Neuronal stem cell (in vitro differentiated cells): ENCODE measurements around the gene ZNF468. TPM values are rescaled to one million over a fixed set of nuclear protein-coding genes. Genes with fewer than 3 reads are reported as not detected.
A peak's percentile ranks its signal among the peaks of the same experiment; 100 is the strongest.
"Not testable (repeated sequence)": the region's sequence is repeated elsewhere in the genome, so short reads cannot be mapped to it uniquely, and the experiment has no call there.

Experiments used
- DNase-seq: peaks from one replicate; pipeline ENCODE4 v3.0.0-alpha.2; 2013; ENCODE audit warnings: low spot score
- H2AFZ ChIP-seq: one replicate; pipeline ENCODE4 v1.6.1; 2013; ENCODE audit warnings: mild to moderate bottlenecking, low read length, inconsistent platforms
- H2AK5ac ChIP-seq: 2 replicates; pipeline ENCODE4 v1.6.1; 2013; ENCODE audit warnings: low read depth, mild to moderate bottlenecking, inconsistent platforms, low read length, moderate library complexity, mixed read lengths
- H2BK120ac ChIP-seq: 2 replicates; pipeline ENCODE4 v1.6.1; 2013; ENCODE audit warnings: low read depth, mild to moderate bottlenecking, inconsistent platforms, low read length, moderate library complexity, mixed read lengths
- H2BK12ac ChIP-seq: one replicate; pipeline ENCODE4 v1.6.1; 2013; ENCODE audit warnings: low read length, inconsistent platforms
- H2BK15ac ChIP-seq: 2 replicates; pipeline ENCODE4 v1.6.1; 2013; ENCODE audit warnings: mild to moderate bottlenecking, low read length, inconsistent platforms, mixed read lengths
- H2BK5ac ChIP-seq: one replicate; pipeline ENCODE4 v1.6.1; 2013; ENCODE audit warnings: inconsistent platforms, mild to moderate bottlenecking, low read length, moderate library complexity
- H3K14ac ChIP-seq: one replicate; pipeline ENCODE4 v1.6.1; 2013; ENCODE audit warnings: low read length, inconsistent platforms
- H3K18ac ChIP-seq: 2 replicates; pipeline ENCODE4 v1.6.1; 2013; ENCODE audit warnings: low read length, inconsistent platforms
- H3K23ac ChIP-seq: 2 replicates; pipeline ENCODE4 v1.6.1; 2013; ENCODE audit warnings: low read depth, mild to moderate bottlenecking, mixed read lengths, low read length, inconsistent platforms; ENCODE audit not compliant: poor library complexity
- H3K27ac ChIP-seq: replicated peaks from 3 replicates; pipeline ENCODE4 v1.5.1; 2013; ENCODE audit warnings: low read length, inconsistent platforms
- H3K27me3 ChIP-seq, 3 experiments: 2 replicates each; pipeline ENCODE4 v1.6.1; 2013; ENCODE audit warnings: low read length in 3 of 3, mild to moderate bottlenecking in 2 of 3, inconsistent platforms in 1 of 3, low read depth in 1 of 3, mixed read lengths in 1 of 3, moderate library complexity in 1 of 3; ENCODE audit not compliant: control insufficient read depth in 3 of 3, insufficient read depth in 3 of 3
- H3K36me3 ChIP-seq, 2 donors: replicated peaks in 1 of 2; 2 replicates each; pipeline ENCODE4 v1.6.1; 2013; ENCODE audit warnings: low read length in 2 of 2; ENCODE audit not compliant: control insufficient read depth in 2 of 2, insufficient read depth in 2 of 2
- H3K4ac ChIP-seq: 2 replicates; pipeline ENCODE4 v1.6.1; 2013; ENCODE audit warnings: inconsistent platforms, mild to moderate bottlenecking, low read length, moderate library complexity
- H3K4me1 ChIP-seq, 2 donors: 1 replicate in 1 of 2; 2 replicates in 1 of 2; pipeline ENCODE4 v1.6.1; 2013; ENCODE audit warnings: low read length in 2 of 2, low read depth in 1 of 2; ENCODE audit not compliant: control insufficient read depth in 2 of 2, insufficient read depth in 1 of 2
- H3K4me2 ChIP-seq: one replicate; pipeline ENCODE4 v1.6.1; 2013; ENCODE audit warnings: mild to moderate bottlenecking, low read length, inconsistent platforms; ENCODE audit not compliant: insufficient read depth, poor library complexity, severe bottlenecking
- H3K4me3 ChIP-seq, 2 donors: 2 replicates each; pipeline ENCODE4 v1.5.1; 2013; ENCODE audit warnings: low read length in 2 of 2, mild to moderate bottlenecking in 2 of 2, inconsistent platforms in 1 of 2, moderate library complexity in 1 of 2
- H3K79me1 ChIP-seq: one replicate; pipeline ENCODE4 v1.6.1; 2013; ENCODE audit warnings: low read depth, mild to moderate bottlenecking, inconsistent platforms, low read length, moderate library complexity
- H3K9ac ChIP-seq: one replicate; pipeline ENCODE4 v1.6.1; 2013; ENCODE audit warnings: mild to moderate bottlenecking, low read depth, low read length, inconsistent platforms; ENCODE audit not compliant: poor library complexity
- H3K9me3 ChIP-seq, 2 donors: replicated peaks in 1 of 2; 2 replicates each; pipeline versions ENCODE3 to v1.6.1; 2013; ENCODE audit warnings: low read length in 2 of 2, mild to moderate bottlenecking in 2 of 2, inconsistent platforms in 1 of 2, low read depth in 1 of 2, mixed read lengths in 1 of 2, moderate library complexity in 1 of 2; ENCODE audit not compliant: control insufficient read depth in 2 of 2, insufficient read depth in 1 of 2
- H4K8ac ChIP-seq: one replicate; pipeline ENCODE4 v1.6.1; 2013; ENCODE audit warnings: low read depth, mild to moderate bottlenecking, inconsistent platforms, low read length, moderate library complexity
- H4K91ac ChIP-seq: one replicate; pipeline ENCODE4 v1.6.1; 2013; ENCODE audit warnings: low read length, low read depth, mild to moderate bottlenecking, inconsistent platforms; ENCODE audit not compliant: poor library complexity
- WGBS, 2 donors: extraction: QIAGEN DNeasy Blood & Tissue Kit; methylation state at CpG; one replicate each; pipeline ENCODE4 v1.1.7; 2013; ENCODE audit warnings: missing lambda C conversion rate in 2 of 2, mixed read lengths in 1 of 2; ENCODE audit not compliant: insufficient read length in 2 of 2, insufficient replicate concordance in 1 of 2; ENCODE audit errors: extremely low coverage in 2 of 2; 5-methylcytosine and 5-hydroxymethylcytosine counted together
- polyA plus RNA-seq, 2 experiments: library from polyadenylated mRNA; stranded (reverse); fragments of 200-250 nt; gene quantifications; one replicate each; pipeline ENCODE4 v1.2.3, GENCODE V29; 2013

Gene ZNF468
- 13.6 TPM for polyA plus RNA-seq (2013, experiment 1 of 2)
- polyA plus RNA-seq (2013, experiment 2 of 2) = 14.6 TPM

DNA sequence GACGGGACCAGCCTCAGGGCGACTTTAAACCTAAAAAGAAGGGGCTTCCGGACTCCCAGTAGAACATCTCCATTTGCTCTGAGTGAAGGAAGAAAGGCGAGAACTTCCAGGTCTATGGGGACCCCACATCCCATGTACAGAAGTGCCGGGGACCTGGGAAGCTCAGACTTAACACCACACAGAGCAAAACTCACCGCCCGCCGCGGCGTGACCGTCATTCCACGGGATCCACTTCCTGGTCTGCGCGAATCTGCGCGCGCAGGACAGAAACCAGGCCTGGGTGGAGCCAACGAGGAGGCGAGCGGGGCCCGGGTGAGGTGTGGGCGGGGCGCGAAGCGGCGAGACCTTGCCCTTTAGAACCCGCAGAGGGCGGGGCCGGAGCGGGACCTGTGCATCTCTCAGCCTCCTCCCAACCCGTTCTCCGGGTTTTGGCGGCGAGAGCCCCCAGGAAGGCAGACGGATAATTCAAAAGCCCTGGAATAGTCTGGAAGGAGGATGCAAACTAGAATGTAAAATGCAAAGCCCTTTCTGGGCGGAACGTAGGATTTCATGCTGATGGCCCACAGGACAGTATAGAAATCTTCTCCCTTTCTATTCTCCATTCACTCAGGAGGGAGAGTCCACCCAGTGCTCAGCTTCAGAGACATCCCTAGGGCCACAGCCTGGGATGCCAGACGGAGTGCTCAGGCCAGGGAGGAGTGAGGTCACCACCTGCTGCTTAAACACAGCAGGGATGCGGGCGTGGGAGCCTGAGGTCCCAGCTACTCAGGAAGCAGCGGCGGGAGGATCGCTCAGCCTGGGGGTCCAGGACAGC lies at the start of gene ZNF468:
Gene ZNF468 (minus strand): TSS at position 242 of the 814 bp plus-strand sequence. CDS start 3,347 bp downstream, outside the sequence.
- peak within 1 kb of the TSS; percentile 93 for H2AFZ ChIP-seq
- H3K4me2 ChIP-seq = peak within 1 kb of the TSS; percentile 56
- not testable (repeated sequence) for H3K9ac ChIP-seq, H2BK12ac ChIP-seq, H2BK5ac ChIP-seq, H2AK5ac ChIP-seq, H2BK15ac ChIP-seq, H3K27ac ChIP-seq, H3K14ac ChIP-seq, H4K91ac ChIP-seq, H4K8ac ChIP-seq, H3K18ac ChIP-seq, H3K27me3 ChIP-seq, H3K4ac ChIP-seq, H3K79me1 ChIP-seq, H2BK120ac ChIP-seq, H3K23ac ChIP-seq, H3K4me1 ChIP-seq
- H3K9me3 ChIP-seq = peaks cover 0 to 15% of the 10 kb centered on the region in 2 donors
- peak; percentile 42 for DNase-seq
- no CpG with 5 or more reads among the region's 43 CpGs for WGBS, 2 donors
- peaks cover 4 to 22% of the 10 kb centered on the region in 2 donors for H3K36me3 ChIP-seq
- H3K4me3 ChIP-seq = peak within 1 kb of the TSS; percentile 74 to 89

DNA sequence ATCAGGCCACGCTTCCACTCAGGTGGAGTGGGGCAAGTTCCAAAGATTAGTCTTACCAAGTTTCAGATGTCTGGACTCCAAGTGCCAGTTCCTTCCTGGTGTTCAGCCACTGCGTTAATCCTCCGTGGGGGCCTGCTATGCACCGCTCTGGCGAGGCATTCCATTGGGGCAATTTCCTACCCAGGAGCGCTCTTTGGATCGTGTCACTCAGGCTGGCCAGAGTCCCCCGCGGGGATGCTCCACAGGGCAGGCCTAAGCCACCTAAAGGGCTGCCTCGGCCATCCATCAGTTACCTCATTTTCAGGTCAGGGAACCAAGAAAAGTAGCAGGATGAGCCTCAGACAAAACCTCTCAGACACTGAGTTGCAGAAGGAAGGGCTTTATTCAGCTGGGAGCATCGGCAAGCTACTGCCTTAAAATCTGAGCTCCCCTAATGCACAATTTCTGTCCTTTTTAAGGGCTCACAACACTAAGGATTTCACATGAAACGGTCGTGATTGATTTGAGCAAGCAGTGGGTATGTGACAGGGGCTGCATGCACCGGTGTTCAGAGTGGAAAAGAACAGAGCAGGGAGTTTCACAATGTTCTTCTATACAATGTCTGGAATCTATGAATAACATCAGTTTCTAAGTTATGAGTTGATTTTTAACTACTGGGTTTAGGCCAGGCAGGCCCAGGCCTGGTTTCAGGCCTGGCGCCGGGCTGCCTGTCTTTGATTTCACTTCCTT lies 46.8 kb upstream of the ZNF468 start:
- H3K9me3 ChIP-seq, H3K79me1 ChIP-seq, H2BK15ac ChIP-seq, H3K14ac ChIP-seq, H3K23ac ChIP-seq, H2AK5ac ChIP-seq, H2BK12ac ChIP-seq, H3K9ac ChIP-seq, H3K27ac ChIP-seq, H3K4ac ChIP-seq, H3K27me3 ChIP-seq, H2AFZ ChIP-seq, H2BK5ac ChIP-seq, H4K91ac ChIP-seq, H4K8ac ChIP-seq, H2BK120ac ChIP-seq, DNase-seq, H3K4me2 ChIP-seq, H3K4me1 ChIP-seq, H3K18ac ChIP-seq, H3K4me3 ChIP-seq: not testable (repeated sequence)
- no CpG with 5 or more reads among the region's 16 CpGs for WGBS, 2 donors
- peaks cover 11 to 28% of the 10 kb centered on the region in 2 donors for H3K36me3 ChIP-seq

DNA sequence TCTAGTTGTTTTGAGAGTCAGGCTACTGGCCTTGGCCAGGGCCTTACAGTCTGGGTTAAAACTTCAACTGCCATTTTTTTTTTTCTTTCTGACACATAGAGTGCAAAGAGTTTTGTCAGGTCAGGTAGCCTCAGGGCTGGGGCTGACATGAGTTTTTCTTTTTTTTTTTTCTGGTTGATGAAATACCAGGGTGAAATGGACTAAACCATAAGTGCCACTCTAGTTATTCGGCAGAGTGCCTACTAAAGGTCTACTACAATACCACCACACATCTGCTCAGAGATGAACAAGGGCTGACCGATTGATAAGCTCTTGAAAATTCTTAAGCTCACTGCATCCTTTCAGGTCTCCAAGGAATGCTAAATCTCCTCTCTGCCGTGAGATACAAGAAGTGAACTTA lies 44.4 kb upstream of the ZNF468 start:
- Histone ChIP-seq H3K27me3 (no peaks in the 10 kb centered on the region), H3K4ac (no peak overlapping the region), H4K8ac (no peak overlapping the region), H3K4me3 (no peak overlapping the region), H2BK5ac (no peak overlapping the region), H4K91ac (no peak overlapping the region), H3K36me3 (peaks cover 4 to 10% of the 10 kb centered on the region in 2 donors), H2AFZ (no peak overlapping the region), H3K23ac (no peak overlapping the region), H2BK12ac (no peak overlapping the region), H3K9me3 (peaks cover 0 to 12% of the 10 kb centered on the region in 2 donors), H3K18ac (no peak overlapping the region), H2AK5ac (no peak overlapping the region), H3K4me1 (no peaks in the 10 kb centered on the region), H3K14ac (no peak overlapping the region), H3K4me2 (no peak overlapping the region), H2BK120ac (no peak overlapping the region), H2BK15ac (no peak overlapping the region), H3K27ac (no peak overlapping the region), H3K9ac (no peak overlapping the region), H3K79me1 (no peaks in the 10 kb centered on the region)
- no peak for DNase-seq
- no CpG with 5 or more reads among the region's 3 CpGs for WGBS, 2 donors

DNA sequence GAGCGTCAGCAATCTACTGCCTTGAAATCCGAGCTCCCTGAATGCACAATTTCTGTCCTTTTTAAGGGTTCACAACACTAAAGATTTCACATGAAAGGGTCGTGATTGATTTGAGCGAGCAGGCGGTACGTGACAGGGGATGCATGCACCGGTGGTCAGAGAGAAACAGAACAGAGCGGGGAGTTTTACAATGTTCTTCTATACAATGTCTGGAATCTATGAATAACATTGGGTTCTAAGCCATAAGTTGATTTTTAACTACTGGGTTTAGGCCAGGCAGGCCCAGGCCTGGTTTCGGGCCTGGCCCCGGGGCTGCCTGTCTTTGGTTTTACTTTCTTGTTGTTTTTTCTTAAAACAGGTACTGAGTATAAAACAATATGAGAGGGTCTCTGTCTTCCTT lies 41.2 kb upstream of the ZNF468 start:
- not testable (repeated sequence) for H2AK5ac ChIP-seq, H3K14ac ChIP-seq, H3K4me2 ChIP-seq, H2BK15ac ChIP-seq, H3K9ac ChIP-seq, H3K27me3 ChIP-seq, H3K23ac ChIP-seq, H3K4ac ChIP-seq, H3K4me1 ChIP-seq, DNase-seq, H2BK120ac ChIP-seq, H4K91ac ChIP-seq, H2BK5ac ChIP-seq, H2BK12ac ChIP-seq, H3K4me3 ChIP-seq, H3K79me1 ChIP-seq, H3K18ac ChIP-seq, H4K8ac ChIP-seq
- H3K27ac ChIP-seq = peak overlapping the region; percentile 73
- no CpG with 5 or more reads among the region's 10 CpGs for WGBS, 2 donors
- H2AFZ ChIP-seq = peak overlapping the region; percentile 95
- H3K9me3 ChIP-seq = peaks cover 0 to 31% of the 10 kb centered on the region in 2 donors
- H3K36me3 ChIP-seq = peaks cover under 1 to 21% of the 10 kb centered on the region in 2 donors
